GM19463 (cell line): ENCODE measurements around the gene ACOT8.
"Not testable (repeated sequence)": the region's sequence is repeated elsewhere in the genome, so short reads cannot be mapped to it uniquely, and the experiment has no call there.

Experiments used
- ATAC-seq: cut with Tn5 transposase; IDR thresholded peaks from one replicate; pipeline ENCODE4 v1.9.1; 2021; ENCODE audit warnings: mild to moderate bottlenecking, moderate library complexity; ENCODE audit not compliant: unreplicated experiment

The ACOT8 gene

GRCh38 chr20:45798935-45799642 lies 58.1 kb downstream of the ACOT8 start:
- ATAC-seq, result no peak

- ATAC-seq, result not testable (repeated sequence)
Measured at GRCh38 chr20:45797955-45798354, 59.2 kb downstream of the ACOT8 start.

DNA sequence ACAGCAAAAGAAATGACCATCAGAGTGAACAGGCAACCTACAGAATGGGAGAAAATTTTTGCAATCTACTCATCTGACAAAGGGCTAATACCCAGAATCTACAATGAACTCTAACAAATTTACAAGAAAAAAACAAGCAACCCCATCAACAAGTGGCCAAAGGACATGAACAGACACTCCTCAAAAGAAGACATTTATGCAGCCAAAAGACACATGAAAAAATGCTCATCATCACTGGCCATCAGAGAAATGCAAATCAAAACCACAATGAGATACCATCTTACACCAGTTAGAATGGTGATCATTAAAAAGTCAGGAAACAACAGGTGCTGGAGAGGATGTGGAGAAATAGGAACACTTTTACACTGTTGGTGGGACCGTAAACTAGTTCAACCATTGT lies 59.7 kb downstream of the ACOT8 start:
- ATAC-seq, result not testable (repeated sequence)

- no peak for ATAC-seq
Measured at GRCh38 chr20:45796337-45797065, 60.7 kb downstream of the ACOT8 start.

DNA sequence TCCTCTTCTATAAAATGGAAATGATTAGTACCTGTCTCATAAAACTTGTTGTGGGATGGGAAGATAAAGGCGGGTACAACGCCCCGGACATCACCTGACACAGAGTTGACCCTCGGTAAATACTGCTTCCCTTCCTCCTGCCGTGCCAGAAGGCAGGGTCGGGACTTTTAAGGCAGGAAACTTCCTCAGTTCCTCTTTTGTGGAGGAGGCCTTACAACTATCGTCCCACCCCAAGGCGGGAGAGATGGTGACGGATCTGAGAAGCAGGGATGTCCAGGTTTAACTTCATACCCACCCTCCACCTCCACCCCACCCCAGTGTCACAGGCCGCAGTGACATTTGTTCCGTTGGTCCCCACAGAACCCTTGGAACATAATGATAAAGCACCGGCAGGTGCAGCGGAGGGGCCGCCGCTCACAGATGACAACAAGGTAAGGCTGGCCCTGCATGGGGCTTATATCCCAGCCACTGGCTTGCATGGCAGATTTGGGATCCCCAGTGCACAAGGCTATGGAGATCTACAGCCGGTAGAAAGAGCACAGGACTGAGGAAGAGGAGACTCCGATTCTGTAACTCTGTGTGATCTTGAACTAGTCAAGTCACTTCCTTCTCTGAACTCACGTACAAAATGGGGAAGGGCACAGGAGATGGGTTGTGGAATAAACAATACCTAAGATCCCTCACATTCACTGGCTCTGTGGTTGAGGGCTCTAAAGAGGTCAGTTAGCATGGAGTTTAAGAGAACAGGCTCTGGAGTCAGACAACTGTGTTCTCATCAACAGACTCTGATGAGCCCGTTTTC lies 64.7 kb downstream of the ACOT8 start:
- ATAC-seq, result peak; percentile 9
